ENCODE measurements around the gene CDK5RAP1. TPM values are rescaled to one million over a fixed set of nuclear protein-coding genes. Genes with fewer than 3 reads are reported as not detected.
"Not testable (repeated sequence)": the region's sequence is repeated elsewhere in the genome, so short reads cannot be mapped to it uniquely, and the experiment has no call there.

Gene CDK5RAP1
- total RNA-seq, 4 donors from 2014 or later, result 11.6 to 45.0 (median 22.4) TPM

GRCh38 chr20:33443512-33444239 lies 42.4 kb upstream of the CDK5RAP1 start, which contains the start of gene SNTA1:
SNTA1 (minus strand) TSS chr20:33443763; CDS start chr20:33443620, 143 bp downstream.
- ATAC-seq, result peak; percentile 97
- TF ChIP-seq POLR2AphosphoS5 (IDR thresholded peaks at IDR 0.05) (peak; percentile 5), CTCF (IDR thresholded peaks at IDR 0.05) (peak in 2 of 4 experiments; percentile 11 to 12), EP300 (IDR thresholded peaks at IDR 0.05) (no peak), POLR2A (IDR thresholded peaks at IDR 0.05) (peak; percentile 34 to 59)
- Histone ChIP-seq H3K4me1 (peaks cover 0 to 39% (median 9%) of the 10 kb centered on the region in 3 donors), H3K4me3 (peak within 1 kb of the TSS; percentile 53 to 90), H3K9me3 (no peaks in the 10 kb centered on the region), H3K36me3 (peaks cover 0 to 1% of the 10 kb centered on the region in 2 donors), H3K27ac (peak within 1 kb of the TSS; percentile 26 to 91 (median 88)), H3K27me3 (no peaks in the 10 kb centered on the region)
- WGBS, 2 donors (ENCODE audit: low coverage in 1 of 2), result 0 to 4% methylated on average over 10 to 11 of the region's 75 CpGs

- TF ChIP-seq POLR2AphosphoS5 (IDR thresholded peaks at IDR 0.05) (no peak), CTCF (IDR thresholded peaks at IDR 0.05) (no peak), EP300 (IDR thresholded peaks at IDR 0.05) (no peak), POLR2A (IDR thresholded peaks at IDR 0.05) (no peak)
- peaks cover 0 to 8% of the 10 kb centered on the region in 2 donors for H3K36me3 ChIP-seq
- no peaks in the 10 kb centered on the region for H3K27me3 ChIP-seq
- H3K4me1 ChIP-seq, result peaks cover 0 to 45% (median 9%) of the 10 kb centered on the region in 3 donors
- H3K27ac ChIP-seq, result peak overlapping the region in 3 of 4 donors; percentile 88 to 91 (median 89)
- peak overlapping the region; percentile 53 to 90 for H3K4me3 ChIP-seq
- H3K9me3 ChIP-seq, result no peaks in the 10 kb centered on the region
- 0 to 19% methylated on average over 2 to 3 of the region's 45 CpGs for WGBS, 2 donors (ENCODE audit: low coverage in 1 of 2)
- peak; percentile 41 for ATAC-seq
Observed at GRCh38 chr20:33443006-33443511, 41.7 kb upstream of the CDK5RAP1 start.

- no peak for TF ChIP-seq POLR2A (IDR thresholded peaks at IDR 0.05)
- no peak for TF ChIP-seq POLR2AphosphoS5 (IDR thresholded peaks at IDR 0.05)
- no peak for TF ChIP-seq EP300 (IDR thresholded peaks at IDR 0.05)
- no peak for TF ChIP-seq CTCF (IDR thresholded peaks at IDR 0.05)
- Histone ChIP-seq H3K27ac (peak overlapping the region in 3 of 4 donors; percentile 88 to 91 (median 89)), H3K27me3 (no peaks in the 10 kb centered on the region), H3K4me1 (peaks cover 0 to 50% (median 13%) of the 10 kb centered on the region in 3 donors), H3K4me3 (peak overlapping the region; percentile 53 to 90), H3K9me3 (no peaks in the 10 kb centered on the region), H3K36me3 (peaks cover 0 to 9% of the 10 kb centered on the region in 2 donors)
- no peak for ATAC-seq
- WGBS, 2 donors (ENCODE audit: low coverage in 1 of 2), result 74 to 75% methylated on average over 2 to 4 of the region's 9 CpGs
Observed at GRCh38 chr20:33442136-33443005, 41.1 kb upstream of the CDK5RAP1 start.

- H3K4me3 ChIP-seq, result no peak overlapping the region
- no peaks in the 10 kb centered on the region for H3K27me3 ChIP-seq
- no peak for TF ChIP-seq POLR2A (IDR thresholded peaks at IDR 0.05)
- TF ChIP-seq CTCF (IDR thresholded peaks at IDR 0.05), result no peak
- no peak for TF ChIP-seq EP300 (IDR thresholded peaks at IDR 0.05)
- TF ChIP-seq POLR2AphosphoS5 (IDR thresholded peaks at IDR 0.05), result no peak
- peaks cover 0 to 53% (median 13%) of the 10 kb centered on the region in 3 donors for H3K4me1 ChIP-seq
- 64 to 70% methylated on average over 1 to 7 of the region's 7 CpGs for WGBS, 2 donors (ENCODE audit: low coverage in 1 of 2)
- H3K9me3 ChIP-seq, result no peaks in the 10 kb centered on the region
- ATAC-seq, result no peak
- peaks cover 0 to 13% of the 10 kb centered on the region in 2 donors for H3K36me3 ChIP-seq
- H3K27ac ChIP-seq, result peak overlapping the region in 3 of 4 donors; percentile 9 to 91 (median 44)
Observed at GRCh38 chr20:33441142-33441955, 40.0 kb upstream of the CDK5RAP1 start.

DNA sequence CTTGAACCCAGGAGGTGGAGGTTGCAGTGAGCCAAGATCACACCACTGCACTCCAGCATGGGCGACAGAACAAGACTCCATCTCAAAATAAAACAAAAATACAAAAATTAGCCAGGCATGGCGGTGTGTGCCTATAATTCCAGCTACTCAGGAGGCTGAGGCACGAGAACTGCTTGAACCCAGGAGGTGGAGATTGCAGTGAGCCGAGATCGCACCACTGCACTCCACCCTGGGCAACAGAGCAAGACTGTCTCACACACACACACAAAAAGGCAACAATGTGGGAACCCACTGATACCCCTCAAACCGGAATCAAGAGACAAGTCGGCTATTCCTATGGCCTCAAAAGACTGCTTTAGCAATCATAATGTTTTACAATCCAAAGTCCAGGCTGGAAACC lies 39.2 kb upstream of the CDK5RAP1 start:
- not testable (repeated sequence) for H3K27ac ChIP-seq, H3K9me3 ChIP-seq, ATAC-seq, H3K4me3 ChIP-seq, H3K27me3 ChIP-seq
- peaks cover 0 to 21% of the 10 kb centered on the region in 2 donors for H3K36me3 ChIP-seq
- H3K4me1 ChIP-seq, result peaks cover 0 to 53% (median 13%) of the 10 kb centered on the region in 3 donors
- 93 to 95% methylated on average over 6 to 7 of the region's 7 CpGs for WGBS, 2 donors (ENCODE audit: low coverage in 1 of 2)
